22Rv1 (cell line): Measurements from ENCODE around the gene NPB.

Source experiments
- CTCF ChIP-seq: fragments of 450-650 bp; IDR thresholded peaks from 2 replicates; pipeline ENCODE4 v1.5.1; 2017; ENCODE audit warnings: mild to moderate bottlenecking
- ZFX ChIP-seq: fragments of 450-650 bp; IDR thresholded peaks from 2 replicates; pipeline ENCODE4 v1.6.1; 2017; ENCODE audit warnings: antibody characterized with exemption, borderline replicate concordance

- no peak for TF ChIP-seq CTCF
- no peak for TF ChIP-seq ZFX
Measured at GRCh38 chr17:81909231-81909630, 7.2 kb downstream of the NPB start.
